Heart right ventricle (tissue), 16 donors: Measurements from ENCODE around the gene CSE1L. TPM values are rescaled to one million over a fixed set of nuclear protein-coding genes. Genes with fewer than 3 reads are reported as not detected.
A peak's percentile ranks its signal among the peaks of the same experiment; 100 is the strongest.
"Not testable (repeated sequence)": the region's sequence is repeated elsewhere in the genome, so short reads cannot be mapped to it uniquely, and the experiment has no call there.

ENCODE experiments used
- ATAC-seq, 8 donors: fragments of 200-7000 bp; cut with Tn5 transposase; one replicate each; pipeline ENCODE4 v1.9.1; 2020; ENCODE audit warnings: mild to moderate bottlenecking in 8 of 8, moderate library complexity in 8 of 8, moderate number of reproducible peaks in 1 of 8
- DNase-seq, 2 donors: peaks; one replicate each; pipeline ENCODE4 v3.0.0-alpha.2; 2020
- H3K27ac ChIP-seq, 10 donors: fragments of 200-600 bp; sonication (generic) in 2 of 10; one replicate each; pipeline versions ENCODE4 v1.5.0 to v1.8.0; 2020 to 2022; ENCODE audit warnings: mild to moderate bottlenecking in 3 of 10
- H3K27me3 ChIP-seq, 7 donors: fragments of 200-600 bp; one replicate each; pipeline ENCODE4 v1.8.0; 2021 to 2022; ENCODE audit warnings: mild to moderate bottlenecking in 2 of 7
- H3K36me3 ChIP-seq, 9 donors: fragments of 200-600 bp; sonication (generic) in 1 of 9; one replicate each; pipeline versions ENCODE4 v1.5.0 to v1.8.0; 2020 to 2022; ENCODE audit warnings: mild to moderate bottlenecking in 2 of 9
- H3K4me1 ChIP-seq, 9 donors: fragments of 200-600 bp; sonication (generic) in 1 of 9; one replicate each; pipeline versions ENCODE4 v1.5.0 to v1.8.0; 2020 to 2022; ENCODE audit warnings: mild to moderate bottlenecking in 4 of 9
- H3K4me3 ChIP-seq, 10 donors: fragments of 200-600 bp; sonication (generic) in 2 of 10; one replicate each; pipeline versions ENCODE4 v1.5.0 to v1.8.0; 2020 to 2022; ENCODE audit warnings: mild to moderate bottlenecking in 7 of 10, moderate library complexity in 2 of 10
- H3K9me3 ChIP-seq, 11 donors: fragments of 200-600 bp in 10 of 11; sonication (generic) in 2 of 11; one replicate each; pipeline versions ENCODE4 v1.5.0 to v1.8.0; 2013 to 2022; ENCODE audit warnings: mild to moderate bottlenecking in 2 of 11, control low read depth in 1 of 11, moderate library complexity in 1 of 11
- CTCF ChIP-seq, 9 donors: fragments of 200-600 bp; sonication (generic) in 2 of 9; IDR thresholded peaks; one replicate each; pipeline versions ENCODE4 v1.5.0 to v1.8.0; 2021 to 2022; ENCODE audit warnings: antibody characterized with exemption in 9 of 9, mild to moderate bottlenecking in 5 of 9, moderate library complexity in 1 of 9
- WGBS, 2 donors: extraction: QIAGEN DNeasy Blood & Tissue Kit; methylation state at CpG; one replicate each; pipeline ENCODE4 v1.1.7; 2013; ENCODE audit warnings: inconsistent platforms in 1 of 2; 5-methylcytosine and 5-hydroxymethylcytosine counted together
- intact Hi-C, 10 donors: fragments of 100-400 bp; cut with DNase I; formaldehyde crosslinking; loops; one replicate each; pipeline versions ENCODE4 v1.11.1 to v1.14.2; 2022
- polyA plus RNA-seq, 2 donors: library from polyadenylated mRNA; stranded (reverse); fragments of 200-250 nt; gene quantifications; one replicate each; pipeline ENCODE4 v1.2.3, GENCODE V29; 2013
- total RNA-seq, 10 donors: library from RNA; stranded (reverse); fragmentation: NEBNext Ultra II Directional in 3 of 10; extraction: Animal tissue kit (Norgen Biotek cat#: 25700) in 3 of 10; gene quantifications; one replicate each; pipeline versions ENCODE4 v1.2.1 to v1.2.4, GENCODE V29; 2021 to 2023
- donor health status: Arrhythmogenic right ventricular cardiomyopathy.
- donor health status: ischemic (EF 13 %, LVEDD 7.1; RV severe dilation, severe dysfunction).
- donor health status: healthy with polysubstance abuse.
- donor health status: DM: no; HTN: yes; CAD: no.
- donor health status: DM: no; HTN: no; CAD: no.
- donor health status: ischemic (EF 25% LVEDD 6.9; RV normal size, moderate dysfunction).
- donor health status: ischemic (EF 25% LVEDD 5.7; RV mildly dilated, moderate dysfunction).
- donor health status: healthy.
- donor health status: DM: yes; HTN: yes; CAD: no.
- donor health status: Ischemic cardiomyopathy.
- donor health status: ischemic (EF 35%, LVEDD 5.7; RV mildly dilated, moderate dysfunction).
- donor health status: nonischemic (EF 11% LVEDD 7.7; RV severe dilation, severe dysfunction).
- donor health status: DM: yes; HTN: yes; CAD: no.
- donor health status: PGD.
- donor health status: ischemic (EF 29% LVEDD 5.4; RV normal size, mild dysfunction).
- donor health status: nonischemic (EF 23%, LVEDD 6.1; RV moderate dilation, normal function).

Gene CSE1L
- total and polyA plus RNA-seq, 12 donors: 16.2 to 47.6 (median 39.6) TPM

- Histone ChIP-seq H3K4me3 (no peak overlapping the region), H3K27me3 (no peaks in the 10 kb centered on the region), H3K9me3 (no peaks in the 10 kb centered on the region), H3K4me1 (peaks cover 0 to 10% (median 0%) of the 10 kb centered on the region in 9 donors), H3K27ac (peak overlapping the region in 1 of 10 donors; percentile 0), H3K36me3 (peaks cover 0 to 77% (median 15%) of the 10 kb centered on the region in 9 donors)
- ATAC-seq (no peak), DNase-seq (no peak)
- WGBS, 2 donors: 85 to 87% methylated on average over 3 of the region's 3 CpGs
- no peak for TF ChIP-seq CTCF (IDR thresholded peaks at IDR 0.05)
- intact Hi-C loops: loop anchor here (1.0 to 10.0 kb wide), 5 partner anchors 51 to 85 kb away; partner anchors contain the start of genes DDX27 (in 2 of the 10) and STAU1 (in 2 of the 10)
Measured at GRCh38 chr20:49133571-49133970, 87.5 kb downstream of the CSE1L start.

GRCh38 chr20:49134797-49135196, 88.7 kb downstream of the CSE1L start:
- intact Hi-C loops: loop anchor here in 3 of 10 donors (5.0 to 10.0 kb wide), 2 partner anchors 50 to 83 kb away; partner anchors contain the start of genes STAU1 (in 2 of the 3) and DDX27 (in 1 of the 3)

GRCh38 chr20:49136817-49137571, 90.9 kb downstream of the CSE1L start:
- intact Hi-C loops: loop anchor here in 2 of 10 donors (10.0 kb wide), 1 partner anchor 48 kb away; the partner anchor contains the start of gene STAU1 (in 2 of the 2)
- ATAC-seq (no peak), DNase-seq (no peak)
- 92 to 94% methylated on average over 15 of the region's 15 CpGs for WGBS, 2 donors
- no peak overlapping the region for H3K27ac ChIP-seq
- TF ChIP-seq CTCF (IDR thresholded peaks at IDR 0.05): no peak
- H3K4me3 ChIP-seq: no peak overlapping the region
- H3K4me1 ChIP-seq: peaks cover 0 to 22% (median 4%) of the 10 kb centered on the region in 9 donors
- H3K27me3 ChIP-seq: no peaks in the 10 kb centered on the region
- no peaks in the 10 kb centered on the region for H3K9me3 ChIP-seq
- peaks cover 0 to 74% (median 13%) of the 10 kb centered on the region in 9 donors for H3K36me3 ChIP-seq

More at GRCh38 chr20:49134797-49135196, 88.7 kb downstream of the CSE1L start:
- not testable (repeated sequence) for DNase-seq, H3K9me3 ChIP-seq, H3K4me3 ChIP-seq, H3K27me3 ChIP-seq, H3K27ac ChIP-seq, ATAC-seq
- Histone ChIP-seq H3K36me3 (peaks cover 0 to 80% (median 15%) of the 10 kb centered on the region in 9 donors), H3K4me1 (peaks cover 0 to 10% (median 0%) of the 10 kb centered on the region in 9 donors)
- 81 to 83% methylated on average over 8 of the region's 8 CpGs for WGBS, 2 donors

GRCh38 chr20:49138431-49138830, 92.3 kb downstream of the CSE1L start:
- ATAC-seq: no peak
- H3K36me3 ChIP-seq: peaks cover 0 to 79% (median 9%) of the 10 kb centered on the region in 9 donors

More at GRCh38 chr20:49138431-49138830, 92.3 kb downstream of the CSE1L start:
- Histone ChIP-seq H3K4me1 (peaks cover 0 to 12% (median 0%) of the 10 kb centered on the region in 9 donors), H3K9me3 (no peaks in the 10 kb centered on the region), H3K4me3 (no peak overlapping the region), H3K27ac (no peak overlapping the region), H3K27me3 (no peaks in the 10 kb centered on the region)
- TF ChIP-seq CTCF (IDR thresholded peaks at IDR 0.05): no peak
- DNase-seq: no peak
- intact Hi-C loops: loop anchor here in 2 of 10 donors (10.0 kb wide), 1 partner anchor 46 kb away; the partner anchor contains the start of gene STAU1 (in 2 of the 2)
